ENCODE data around the gene ASPDH.

ASPDH gene

GRCh38 chr19:50513746-50514345 lies at the start of gene ASPDH:
TSS of gene ASPDH (minus strand) at chr19:50513913. CDS start at chr19:50513823, 90 bp downstream.
- no peak for DNase-seq

GRCh38 chr19:50562996-50563395 lies 49.3 kb upstream of the ASPDH start:
- no peak for DNase-seq

- DNase-seq, result no peak
Observed at GRCh38 chr19:50562329-50562728, 48.6 kb upstream of the ASPDH start.

- DNase-seq, result no peak
Observed at GRCh38 chr19:50559636-50560035, 45.9 kb upstream of the ASPDH start.

GRCh38 chr19:50558449-50558848 lies 44.7 kb upstream of the ASPDH start:
- DNase-seq, result no peak

- DNase-seq, result no peak
Observed at GRCh38 chr19:50558039-50558438, 44.3 kb upstream of the ASPDH start.

- DNase-seq, result no peak
Observed at GRCh38 chr19:50557009-50557613, 43.4 kb upstream of the ASPDH start.

- DNase-seq, result no peak
Observed at GRCh38 chr19:50556282-50557008, 42.7 kb upstream of the ASPDH start.

- DNase-seq, result no peak
Observed at GRCh38 chr19:50555450-50556281, 42.0 kb upstream of the ASPDH start.

GRCh38 chr19:50555033-50555432 lies 41.3 kb upstream of the ASPDH start:
- no peak for DNase-seq

- DNase-seq, result no peak
Observed at GRCh38 chr19:50554212-50554611, 40.5 kb upstream of the ASPDH start.

GRCh38 chr19:50553134-50553703 lies 39.5 kb upstream of the ASPDH start:
- no peak for DNase-seq

GRCh38 chr19:50552540-50552939 lies 38.8 kb upstream of the ASPDH start:
- no peak for DNase-seq

GRCh38 chr19:50551715-50552187 lies 38.0 kb upstream of the ASPDH start:
- no peak for DNase-seq

GRCh38 chr19:50551034-50551714 lies 37.5 kb upstream of the ASPDH start:
- no peak for DNase-seq

- DNase-seq, result no peak
Observed at GRCh38 chr19:50550594-50550966, 36.9 kb upstream of the ASPDH start.

- DNase-seq, result no peak
Observed at GRCh38 chr19:50549927-50550593, 36.3 kb upstream of the ASPDH start.

- no peak for DNase-seq
Observed at GRCh38 chr19:50549059-50549926, 35.6 kb upstream of the ASPDH start.

- DNase-seq, result no peak
Observed at GRCh38 chr19:50548191-50549058, 34.7 kb upstream of the ASPDH start.

Measured in NCI-H187 (cell line).